ENCODE measurements around the gene TOP3A.

DNA sequence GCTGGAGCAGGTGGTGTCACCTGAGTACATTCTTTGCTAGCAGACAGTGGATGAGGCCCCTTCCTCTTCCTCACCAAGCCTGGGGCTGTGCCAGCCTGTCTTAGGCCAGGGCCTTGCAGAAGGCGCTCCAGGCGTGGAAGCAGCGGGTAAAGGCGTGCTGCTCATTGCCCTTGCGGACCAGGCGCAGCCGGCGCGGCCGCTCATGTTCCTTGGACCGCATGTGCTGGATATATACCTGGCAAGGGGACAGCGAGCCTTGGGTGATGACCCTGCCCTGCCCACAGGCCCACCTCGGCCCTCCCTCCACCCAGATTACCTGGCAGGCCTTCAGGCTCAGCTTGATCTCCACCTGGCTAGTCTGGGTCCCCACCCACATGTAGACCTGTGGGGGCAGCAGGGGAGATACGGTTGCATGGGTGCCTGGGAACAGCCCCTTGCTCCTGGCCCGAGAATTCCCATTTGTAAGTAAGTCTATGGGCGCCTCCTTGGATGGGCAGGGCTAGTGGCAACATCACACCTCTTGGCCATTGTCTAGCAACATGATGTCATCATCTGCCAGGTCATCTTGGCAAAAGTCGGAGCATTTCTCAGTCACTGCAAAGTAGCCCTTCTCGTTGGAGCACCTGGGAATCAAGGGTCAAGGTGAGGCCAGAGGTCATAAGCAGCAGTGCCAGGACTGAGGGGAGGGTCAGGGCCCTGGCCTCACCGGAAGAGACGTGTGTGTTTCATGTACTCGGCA lies 69.6 kb downstream of the TOP3A start:
- TF ChIP-seq EP300 (IDR thresholded peaks at IDR 0.05; ENCODE audit: low read depth): no peak
- TF ChIP-seq, protein P1, sequence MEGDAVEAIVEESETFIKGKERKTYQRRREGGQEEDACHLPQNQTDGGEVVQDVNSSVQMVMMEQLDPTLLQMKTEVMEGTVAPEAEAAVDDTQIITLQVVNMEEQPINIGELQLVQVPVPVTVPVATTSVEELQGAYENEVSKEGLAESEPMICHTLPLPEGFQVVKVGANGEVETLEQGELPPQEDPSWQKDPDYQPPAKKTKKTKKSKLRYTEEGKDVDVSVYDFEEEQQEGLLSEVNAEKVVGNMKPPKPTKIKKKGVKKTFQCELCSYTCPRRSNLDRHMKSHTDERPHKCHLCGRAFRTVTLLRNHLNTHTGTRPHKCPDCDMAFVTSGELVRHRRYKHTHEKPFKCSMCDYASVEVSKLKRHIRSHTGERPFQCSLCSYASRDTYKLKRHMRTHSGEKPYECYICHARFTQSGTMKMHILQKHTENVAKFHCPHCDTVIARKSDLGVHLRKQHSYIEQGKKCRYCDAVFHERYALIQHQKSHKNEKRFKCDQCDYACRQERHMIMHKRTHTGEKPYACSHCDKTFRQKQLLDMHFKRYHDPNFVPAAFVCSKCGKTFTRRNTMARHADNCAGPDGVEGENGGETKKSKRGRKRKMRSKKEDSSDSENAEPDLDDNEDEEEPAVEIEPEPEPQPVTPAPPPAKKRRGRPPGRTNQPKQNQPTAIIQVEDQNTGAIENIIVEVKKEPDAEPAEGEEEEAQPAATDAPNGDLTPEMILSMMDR (IDR thresholded peaks at IDR 0.05): no peak

Measured in transverse colon (tissue), 3 donors.